ENCODE results near the gene TOPAZ1. TPM values are rescaled to one million over a fixed set of nuclear protein-coding genes. Genes with fewer than 3 reads are reported as not detected.

Gene TOPAZ1
- total RNA-seq, 1 experiment from 2014 or later = not detected

DNA sequence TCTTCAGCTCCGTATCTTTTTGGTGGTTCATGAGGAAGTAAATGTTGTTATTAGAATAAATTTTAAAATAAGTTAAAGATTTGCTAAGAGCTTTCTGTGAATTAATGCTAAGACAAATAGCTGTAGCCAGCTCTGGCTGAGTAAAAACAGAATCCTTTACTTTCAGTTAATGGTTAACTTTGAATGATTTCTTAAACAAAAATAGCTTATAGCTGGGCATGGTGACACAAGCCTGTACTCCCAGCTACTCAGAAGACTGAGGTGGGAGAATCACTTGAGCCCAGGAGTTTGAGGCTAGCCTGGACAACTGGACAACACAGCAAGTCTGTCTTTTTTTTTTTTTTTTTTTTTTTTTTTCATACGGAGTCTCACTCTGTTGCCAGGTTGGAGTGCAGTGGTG lies 121.9 kb downstream of the TOPAZ1 start:
- no peak overlapping the region for H3K27ac ChIP-seq (ENCODE audit: insufficient read length, low read depth, low read length)
- H3K23me2 ChIP-seq (ENCODE audit: insufficient read length, low read depth, low read length, poor library complexity, severe bottlenecking) = no peaks in the 10 kb centered on the region
- H3K56ac ChIP-seq (ENCODE audit: insufficient read length, low read depth, low read length) = no peak overlapping the region
- no peak overlapping the region for H4K91ac ChIP-seq (ENCODE audit: insufficient read length, low read depth, low read length)
- no peaks in the 10 kb centered on the region for H4K20me1 ChIP-seq (ENCODE audit: control insufficient read depth, insufficient read depth, insufficient read length)
- H2BK5ac ChIP-seq (ENCODE audit: insufficient read length, low read length) = no peak overlapping the region
- DNase-seq = no peak
- no peak overlapping the region for H2AK5ac ChIP-seq (ENCODE audit: insufficient read length, low read length)
- H3K4me1 ChIP-seq (ENCODE audit: insufficient read depth, low read length) = 0 out of 2 replicates have a peak, but pooled peaks cover 3% of the 10 kb centered on the region
- no peaks in the 10 kb centered on the region for H3K27me3 Mint-ChIP-seq (ENCODE audit: low read depth)
- no peak overlapping the region for H3K27ac Mint-ChIP-seq
- peaks cover 2% of the 10 kb centered on the region for H3K79me1 ChIP-seq (ENCODE audit: insufficient read depth, low read depth, low read length, poor library complexity, severe bottlenecking)
- no peaks in the 10 kb centered on the region for H3K79me2 ChIP-seq (ENCODE audit: insufficient read depth, low read length)
- no peak overlapping the region for H3K4me3 Mint-ChIP-seq
- 100% methylated on average over 1 of the region's 2 CpGs for WGBS (ENCODE audit: extremely low coverage, insufficient read length, low lambda C conversion rate)
- no peak overlapping the region for H2BK12ac ChIP-seq (ENCODE audit: insufficient read length, low read depth, low read length)
- H3K4me2 ChIP-seq (ENCODE audit: insufficient read depth, insufficient read length, low read length) = no peak overlapping the region
- no peak overlapping the region for H2BK120ac ChIP-seq (ENCODE audit: low read depth, low read length, poor library complexity, severe bottlenecking)
- H2BK20ac ChIP-seq (ENCODE audit: low read depth, low read length, poor library complexity, severe bottlenecking) = no peak overlapping the region
- no peak overlapping the region for H3K4ac ChIP-seq (ENCODE audit: low read depth, low read length)
- H2AFZ ChIP-seq (ENCODE audit: low read length) = no peak overlapping the region
- H3K27me3 ChIP-seq (ENCODE audit: insufficient read depth, low read length) = no peaks in the 10 kb centered on the region
- no peak overlapping the region for H4K8ac ChIP-seq (replicated peaks; ENCODE audit: insufficient read length, low read depth, low read length)
- no peak overlapping the region for H2BK15ac ChIP-seq (ENCODE audit: low read depth, low read length)
- H3K9me3 Mint-ChIP-seq = no peaks in the 10 kb centered on the region
- H3K9me3 ChIP-seq (ENCODE audit: control insufficient read depth, low read depth, low read length) = no peaks in the 10 kb centered on the region
- H3K18ac ChIP-seq (ENCODE audit: insufficient read length, low read depth, low read length) = no peak overlapping the region
- no peak overlapping the region for H3K9ac ChIP-seq (ENCODE audit: extremely low read depth, insufficient read length, low read length)
- no peak overlapping the region for H4K5ac ChIP-seq (ENCODE audit: insufficient read length, low read depth, low read length)
- H3K4me1 Mint-ChIP-seq = peaks cover 17 to 19% of the 10 kb centered on the region in 2 experiments
- H3K14ac ChIP-seq (ENCODE audit: insufficient read depth, low read length) = no peak overlapping the region
- H3K36me3 Mint-ChIP-seq (ENCODE audit: insufficient read depth in 1 of 3, low read depth in 3 of 3) = peaks cover 0 to 11% (median 10%) of the 10 kb centered on the region in 3 experiments; a peak in 4 of 7 replicates
- no peak overlapping the region for H3K23ac ChIP-seq (ENCODE audit: insufficient read length, low read depth, low read length)
- TF ChIP-seq, protein P1, sequence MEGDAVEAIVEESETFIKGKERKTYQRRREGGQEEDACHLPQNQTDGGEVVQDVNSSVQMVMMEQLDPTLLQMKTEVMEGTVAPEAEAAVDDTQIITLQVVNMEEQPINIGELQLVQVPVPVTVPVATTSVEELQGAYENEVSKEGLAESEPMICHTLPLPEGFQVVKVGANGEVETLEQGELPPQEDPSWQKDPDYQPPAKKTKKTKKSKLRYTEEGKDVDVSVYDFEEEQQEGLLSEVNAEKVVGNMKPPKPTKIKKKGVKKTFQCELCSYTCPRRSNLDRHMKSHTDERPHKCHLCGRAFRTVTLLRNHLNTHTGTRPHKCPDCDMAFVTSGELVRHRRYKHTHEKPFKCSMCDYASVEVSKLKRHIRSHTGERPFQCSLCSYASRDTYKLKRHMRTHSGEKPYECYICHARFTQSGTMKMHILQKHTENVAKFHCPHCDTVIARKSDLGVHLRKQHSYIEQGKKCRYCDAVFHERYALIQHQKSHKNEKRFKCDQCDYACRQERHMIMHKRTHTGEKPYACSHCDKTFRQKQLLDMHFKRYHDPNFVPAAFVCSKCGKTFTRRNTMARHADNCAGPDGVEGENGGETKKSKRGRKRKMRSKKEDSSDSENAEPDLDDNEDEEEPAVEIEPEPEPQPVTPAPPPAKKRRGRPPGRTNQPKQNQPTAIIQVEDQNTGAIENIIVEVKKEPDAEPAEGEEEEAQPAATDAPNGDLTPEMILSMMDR (conservative IDR thresholded peaks at IDR 0.05) = no peak
- no peak overlapping the region for H3T11ph ChIP-seq (ENCODE audit: low read length)
